IMR-90 (cell line): Measurements from ENCODE around the gene TAF11L8. TPM values are rescaled to one million over a fixed set of nuclear protein-coding genes. Genes with fewer than 3 reads are reported as not detected.

ENCODE experiments used
- ATAC-seq: fragments of 200-7000 bp; cut with Tn5 transposase; 2 replicates; pipeline ENCODE4 v1.9.1; 2020; ENCODE audit warnings: low read depth, mild to moderate bottlenecking, moderate library complexity
- BruUV-seq: library from RNA; stranded (reverse); fragments of 400-500 nt; replicated peaks from 2 replicates; lab custom pipeline; 2021; lab: Mats Ljungman, UMichigan
- CTCF ChIA-PET: fragments of 300-600 bp; formaldehyde crosslinking; extraction: SDS; loops from one replicate; lab custom pipeline; 2021; ENCODE audit warnings: antibody characterized with exemption; lab: Yijun Ruan, JAX
- POLR2A ChIA-PET: fragments of 300-600 bp; sonication (Branson Sonifier 250); formaldehyde crosslinking; loops from one replicate; lab custom pipeline; 2022; ENCODE audit warnings: antibody characterized with exemption; ENCODE audit not compliant: unreplicated experiment; lab: Charles Lee
- DNase-seq: peaks from one replicate; pipeline ENCODE4 v3.0.0; 2013
- H2AFZ ChIP-seq: replicated peaks from 2 replicates; pipeline ENCODE3; 2013; ENCODE audit warnings: low read length, mild to moderate bottlenecking; ENCODE audit not compliant: poor library complexity
- H2AK5ac ChIP-seq: 2 replicates; pipeline ENCODE4 v1.6.1; 2013; ENCODE audit warnings: low read depth, low read length, inconsistent platforms
- H2AK9ac ChIP-seq: replicated peaks from 2 replicates; pipeline ENCODE3; 2013; ENCODE audit warnings: mild to moderate bottlenecking, low read depth, low read length, moderate library complexity; ENCODE audit not compliant: poor library complexity
- H2BK120ac ChIP-seq: 2 replicates; pipeline ENCODE4 v1.6.1; 2013; ENCODE audit warnings: low read depth, low read length, inconsistent platforms
- H2BK15ac ChIP-seq: 3 replicates; pipeline ENCODE4 v1.6.1; 2013; ENCODE audit warnings: low read depth, low read length, inconsistent platforms
- H2BK20ac ChIP-seq: 2 replicates; pipeline ENCODE4 v1.6.1; 2013; ENCODE audit warnings: low read depth, mild to moderate bottlenecking, inconsistent platforms, low read length, moderate library complexity
- H2BK5ac ChIP-seq: 2 replicates; pipeline ENCODE4 v1.6.1; 2013; ENCODE audit warnings: mild to moderate bottlenecking, low read depth, low read length, inconsistent platforms; ENCODE audit not compliant: poor library complexity, severe bottlenecking
- H3K14ac ChIP-seq: replicated peaks from 2 replicates; pipeline ENCODE4 v1.6.1; 2013; ENCODE audit warnings: low read depth, low read length, inconsistent platforms
- H3K18ac ChIP-seq: 2 replicates; pipeline ENCODE4 v1.6.1; 2013; ENCODE audit warnings: low read depth, low read length, control low read depth
- H3K23ac ChIP-seq: 2 replicates; pipeline ENCODE4 v1.6.1; 2013; ENCODE audit warnings: low read depth, low read length, inconsistent platforms
- H3K27ac ChIP-seq: 2 replicates; pipeline ENCODE4 v1.5.1; 2013; ENCODE audit warnings: mild to moderate bottlenecking, control low read depth, low read length; ENCODE audit not compliant: insufficient read depth
- H3K27me3 ChIP-seq: 2 replicates; pipeline ENCODE4 v1.6.1; 2013; ENCODE audit warnings: low read length; ENCODE audit not compliant: control insufficient read depth, insufficient read depth
- H3K36me3 ChIP-seq: 2 replicates; pipeline ENCODE4 v1.6.1; 2013; ENCODE audit warnings: low read length, mixed read lengths; ENCODE audit not compliant: control insufficient read depth, insufficient read depth
- H3K4ac ChIP-seq: 2 replicates; pipeline ENCODE4 v1.6.1; 2013; ENCODE audit warnings: low read depth, low read length, inconsistent platforms
- H3K4me1 ChIP-seq: 2 replicates; pipeline ENCODE4 v1.6.1; 2013; ENCODE audit warnings: low read length, mixed read lengths; ENCODE audit not compliant: control insufficient read depth, insufficient read depth
- H3K4me2 ChIP-seq: 2 replicates; pipeline ENCODE4 v1.6.1; 2013; ENCODE audit warnings: low read depth, mild to moderate bottlenecking, control low read depth, low read length, moderate library complexity
- H3K4me3 ChIP-seq: 2 replicates; pipeline ENCODE4 v1.5.1; 2013; ENCODE audit warnings: low read depth, mild to moderate bottlenecking, control low read depth, low read length, moderate library complexity; ENCODE audit not compliant: insufficient read depth
- H3K56ac ChIP-seq: 2 replicates; pipeline ENCODE4 v1.6.1; 2013; ENCODE audit warnings: low read length, inconsistent platforms; ENCODE audit not compliant: insufficient read depth; ENCODE audit errors: extremely low read depth
- H3K79me1 ChIP-seq, 2 experiments: 2 replicates each; pipeline ENCODE4 v1.6.1; 2013; ENCODE audit warnings: low read length in 2 of 2, inconsistent platforms in 1 of 2, low read depth in 1 of 2
- H3K9ac ChIP-seq: 2 replicates; pipeline ENCODE4 v1.6.1; 2013; ENCODE audit warnings: low read depth, low read length, control low read depth
- H3K9me1 ChIP-seq: 2 replicates; pipeline ENCODE4 v1.6.1; 2013; ENCODE audit warnings: low read length, inconsistent platforms; ENCODE audit not compliant: insufficient read depth
- H3K9me3 ChIP-seq: 2 replicates; pipeline ENCODE4 v1.6.1; 2013; ENCODE audit warnings: low read length; ENCODE audit not compliant: control insufficient read depth, insufficient read depth
- H4K20me1 ChIP-seq: 2 replicates; pipeline ENCODE4 v1.6.1; 2013; ENCODE audit warnings: low read length, inconsistent platforms; ENCODE audit not compliant: insufficient read depth
- H4K5ac ChIP-seq: 2 replicates; pipeline ENCODE4 v1.6.1; 2013; ENCODE audit warnings: mild to moderate bottlenecking, low read depth, low read length, control low read depth
- H4K8ac ChIP-seq, 2 experiments: 2 replicates each; pipeline ENCODE4 v1.6.1; 2013; ENCODE audit warnings: low read depth in 2 of 2, low read length in 2 of 2, control low read depth in 1 of 2, inconsistent platforms in 1 of 2
- H4K91ac ChIP-seq: 2 replicates; pipeline ENCODE4 v1.6.1; 2013; ENCODE audit warnings: low read depth, low read length, inconsistent platforms; ENCODE audit not compliant: insufficient read depth
- FOS ChIP-seq: fragments of 150-350 bp; IDR thresholded peaks from 2 replicates; pipeline ENCODE4 v1.6.1; 2016; ENCODE audit warnings: low read depth, low read length
- WGBS, 2 experiments: methylation state at CpG; one replicate each; pipeline versions ENCODE4 v1.1.5 to v1.1.7; 2013; ENCODE audit warnings: missing lambda C conversion rate in 2 of 2; ENCODE audit not compliant: insufficient read length in 1 of 2; ENCODE audit errors: extremely low coverage in 2 of 2; 5-methylcytosine and 5-hydroxymethylcytosine counted together
- dilution Hi-C: fragments of 300-500 bp; cut with HindIII; formaldehyde crosslinking; loops from one replicate; pipeline ENCODE4 v1.14.3; 2018; ENCODE audit warnings: low sequenced_read_pairs; ENCODE audit not compliant: unreplicated experiment
- in situ Hi-C: fragments of 300-500 bp; cut with MboI; formaldehyde crosslinking; loops from 3 replicates; pipeline ENCODE4 v1.14.3; 2019; ENCODE audit warnings: low sequenced_read_pairs, inconsistent platforms, mixed read lengths
- intact Hi-C: fragments of 100-400 bp; cut with micrococcal nuclease; formaldehyde crosslinking; loops from 2 replicates; pipeline ENCODE4 v1.10.0; 2022
- polyA plus RNA-seq, 3 experiments: library from polyadenylated mRNA; depleted of rRNA; stranded (reverse); fragments of >200 nt; gene quantifications; 2 replicates each; pipeline ENCODE4 v1.2.3, GENCODE V29; 2012; ENCODE audit warnings: low replicate concordance in 1 of 3
- total RNA-seq: library from RNA; depleted of rRNA; stranded (reverse); fragments of >200 nt; gene quantifications from 2 replicates; pipeline ENCODE4 v1.2.3, GENCODE V29; 2012
- TF ChIP-seq, protein P1 (sequence below): conservative IDR thresholded peaks from 2 replicates; pipeline ENCODE4 v1.5.1; 2012; ENCODE audit warnings: mild to moderate bottlenecking, low read depth, low read length, improper control_type of control experiment

The TAF11L8 gene
- total and polyA plus RNA-seq, 2 of the 4 experiments (the other 2 are of a cell fraction) = not detected

DNA sequence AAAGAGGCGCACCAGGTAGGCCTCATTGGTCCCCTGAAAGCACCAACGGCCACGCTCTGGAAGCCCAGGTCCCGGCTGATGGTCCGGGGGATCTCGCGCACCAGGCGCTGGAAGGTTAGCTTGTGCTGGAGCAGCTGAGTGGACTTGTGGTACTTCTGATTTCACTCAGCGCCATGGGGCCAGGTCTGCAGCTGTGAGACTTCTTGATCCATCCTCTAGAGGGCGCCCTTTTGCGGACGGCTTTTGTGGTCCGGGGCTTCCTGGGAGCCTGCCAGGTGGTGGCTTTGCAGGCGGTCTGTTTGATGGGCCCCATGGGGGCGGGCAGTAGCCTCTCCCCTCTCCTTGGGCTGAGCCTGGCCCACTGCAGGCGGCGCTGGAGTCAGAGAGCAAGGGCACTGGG, 29.9 kb upstream of the TAF11L8 start:
- Histone ChIP-seq H4K5ac (no peak overlapping the region), H2AFZ (no peak overlapping the region), H3K4me1 (no peaks in the 10 kb centered on the region), H3K56ac (no peak overlapping the region), H4K91ac (no peak overlapping the region), H2BK5ac (no peak overlapping the region), H3K79me1 (no peaks in the 10 kb centered on the region), H3K18ac (no peak overlapping the region), H3K4me3 (no peak overlapping the region), H4K8ac (no peak overlapping the region), H3K4me2 (no peak overlapping the region), H3K27me3 (no peaks in the 10 kb centered on the region), H3K9me3 (no peaks in the 10 kb centered on the region; the same call in 1 of the 2 replicates), H2AK9ac (no peak overlapping the region), H2BK20ac (no peak overlapping the region), H3K27ac (no peak overlapping the region), H3K9ac (no peak overlapping the region), H3K4ac (no peak overlapping the region), H2BK120ac (no peak overlapping the region), H3K14ac (no peak overlapping the region), H2BK15ac (no peak overlapping the region), H3K36me3 (no peaks in the 10 kb centered on the region), H4K20me1 (no peaks in the 10 kb centered on the region), H3K23ac (no peak overlapping the region), H3K9me1 (no peaks in the 10 kb centered on the region), H2AK5ac (no peak overlapping the region)
- BruUV-seq = no TSS peak
- ChIA-PET POLR2A (no interaction called here), CTCF (no interaction called here)
- TF ChIP-seq, protein P1, sequence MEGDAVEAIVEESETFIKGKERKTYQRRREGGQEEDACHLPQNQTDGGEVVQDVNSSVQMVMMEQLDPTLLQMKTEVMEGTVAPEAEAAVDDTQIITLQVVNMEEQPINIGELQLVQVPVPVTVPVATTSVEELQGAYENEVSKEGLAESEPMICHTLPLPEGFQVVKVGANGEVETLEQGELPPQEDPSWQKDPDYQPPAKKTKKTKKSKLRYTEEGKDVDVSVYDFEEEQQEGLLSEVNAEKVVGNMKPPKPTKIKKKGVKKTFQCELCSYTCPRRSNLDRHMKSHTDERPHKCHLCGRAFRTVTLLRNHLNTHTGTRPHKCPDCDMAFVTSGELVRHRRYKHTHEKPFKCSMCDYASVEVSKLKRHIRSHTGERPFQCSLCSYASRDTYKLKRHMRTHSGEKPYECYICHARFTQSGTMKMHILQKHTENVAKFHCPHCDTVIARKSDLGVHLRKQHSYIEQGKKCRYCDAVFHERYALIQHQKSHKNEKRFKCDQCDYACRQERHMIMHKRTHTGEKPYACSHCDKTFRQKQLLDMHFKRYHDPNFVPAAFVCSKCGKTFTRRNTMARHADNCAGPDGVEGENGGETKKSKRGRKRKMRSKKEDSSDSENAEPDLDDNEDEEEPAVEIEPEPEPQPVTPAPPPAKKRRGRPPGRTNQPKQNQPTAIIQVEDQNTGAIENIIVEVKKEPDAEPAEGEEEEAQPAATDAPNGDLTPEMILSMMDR = no peak
- TF ChIP-seq FOS = no peak
- DNase-seq (no peak), ATAC-seq (no peak)
- dilution Hi-C loops (no loop called here), in situ Hi-C loops (no loop called here), intact Hi-C loops (no loop called here)
- 83% methylated on average over 5 of the region's 17 CpGs; no CpG with 5 or more reads in 1 of the 2 experiments for WGBS, 2 experiments
